Measurements from ENCODE around the gene CDH4. TPM values are rescaled to one million over a fixed set of nuclear protein-coding genes. Genes with fewer than 3 reads are reported as not detected.

CDH4 gene
- total RNA-seq, 1 donor from 2014 or later, result 2.9 TPM

DNA sequence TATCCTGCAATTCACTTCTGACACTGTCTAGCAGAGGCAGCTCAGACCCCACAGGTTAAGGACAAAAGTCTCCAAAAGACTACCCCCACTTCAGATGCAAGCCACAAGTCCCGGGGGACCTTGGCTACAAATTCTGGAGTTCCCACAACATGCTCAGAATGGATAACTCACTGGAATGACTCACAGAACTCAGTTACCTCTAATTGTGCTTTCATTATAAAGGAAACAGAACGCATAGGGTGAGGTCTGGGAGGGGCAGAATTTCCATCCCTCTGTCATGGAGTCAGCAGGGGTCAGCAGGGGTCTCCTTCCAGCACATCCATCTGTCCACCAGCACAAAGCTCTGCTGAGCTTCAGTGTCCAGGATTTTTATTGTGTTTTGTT is 184.2 kb downstream of the CDH4 start:
- H3K9me3 Mint-ChIP-seq, result no peaks in the 10 kb centered on the region
- no peak for DNase-seq (ENCODE audit: low spot score)
- peak overlapping the region; percentile 69 for H3K4me3 Mint-ChIP-seq
- Histone ChIP-seq H3K4me2 (peak overlapping the region; percentile 76), H3K4me3 (peak overlapping the region; percentile 33), H3F3A (ENCODE audit: low read depth) (peaks cover 77% of the 10 kb centered on the region), H3K9ac (no peak overlapping the region), H2AFZ (replicated peaks) (no peak overlapping the region), H3K4me1 (peaks cover 73% of the 10 kb centered on the region), H3K9me3 (ENCODE audit: low read depth) (no peaks in the 10 kb centered on the region), H3K27ac (peak overlapping the region; percentile 99), H4K20me1 (ENCODE audit: low read depth) (no peaks in the 10 kb centered on the region), H3K27me3 (no peaks in the 10 kb centered on the region), H3K79me2 (ENCODE audit: low read depth) (no peaks in the 10 kb centered on the region), H3K36me3 (no peaks in the 10 kb centered on the region)
- H3K36me3 Mint-ChIP-seq, result no peaks in the 10 kb centered on the region
- peaks cover 10% of the 10 kb centered on the region for H3K27me3 Mint-ChIP-seq (ENCODE audit: insufficient read depth, low read depth)
- peaks cover 80% of the 10 kb centered on the region for H3K4me1 Mint-ChIP-seq
- TF ChIP-seq, protein P1, sequence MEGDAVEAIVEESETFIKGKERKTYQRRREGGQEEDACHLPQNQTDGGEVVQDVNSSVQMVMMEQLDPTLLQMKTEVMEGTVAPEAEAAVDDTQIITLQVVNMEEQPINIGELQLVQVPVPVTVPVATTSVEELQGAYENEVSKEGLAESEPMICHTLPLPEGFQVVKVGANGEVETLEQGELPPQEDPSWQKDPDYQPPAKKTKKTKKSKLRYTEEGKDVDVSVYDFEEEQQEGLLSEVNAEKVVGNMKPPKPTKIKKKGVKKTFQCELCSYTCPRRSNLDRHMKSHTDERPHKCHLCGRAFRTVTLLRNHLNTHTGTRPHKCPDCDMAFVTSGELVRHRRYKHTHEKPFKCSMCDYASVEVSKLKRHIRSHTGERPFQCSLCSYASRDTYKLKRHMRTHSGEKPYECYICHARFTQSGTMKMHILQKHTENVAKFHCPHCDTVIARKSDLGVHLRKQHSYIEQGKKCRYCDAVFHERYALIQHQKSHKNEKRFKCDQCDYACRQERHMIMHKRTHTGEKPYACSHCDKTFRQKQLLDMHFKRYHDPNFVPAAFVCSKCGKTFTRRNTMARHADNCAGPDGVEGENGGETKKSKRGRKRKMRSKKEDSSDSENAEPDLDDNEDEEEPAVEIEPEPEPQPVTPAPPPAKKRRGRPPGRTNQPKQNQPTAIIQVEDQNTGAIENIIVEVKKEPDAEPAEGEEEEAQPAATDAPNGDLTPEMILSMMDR (IDR thresholded peaks at IDR 0.05), result no peak
- no peak for TF ChIP-seq EZH2phosphoT487 (IDR thresholded peaks at IDR 0.05)
- no peak for TF ChIP-seq EZH2 (IDR thresholded peaks at IDR 0.05)
- H3K27ac Mint-ChIP-seq, result peak overlapping the region; percentile 100

DNA sequence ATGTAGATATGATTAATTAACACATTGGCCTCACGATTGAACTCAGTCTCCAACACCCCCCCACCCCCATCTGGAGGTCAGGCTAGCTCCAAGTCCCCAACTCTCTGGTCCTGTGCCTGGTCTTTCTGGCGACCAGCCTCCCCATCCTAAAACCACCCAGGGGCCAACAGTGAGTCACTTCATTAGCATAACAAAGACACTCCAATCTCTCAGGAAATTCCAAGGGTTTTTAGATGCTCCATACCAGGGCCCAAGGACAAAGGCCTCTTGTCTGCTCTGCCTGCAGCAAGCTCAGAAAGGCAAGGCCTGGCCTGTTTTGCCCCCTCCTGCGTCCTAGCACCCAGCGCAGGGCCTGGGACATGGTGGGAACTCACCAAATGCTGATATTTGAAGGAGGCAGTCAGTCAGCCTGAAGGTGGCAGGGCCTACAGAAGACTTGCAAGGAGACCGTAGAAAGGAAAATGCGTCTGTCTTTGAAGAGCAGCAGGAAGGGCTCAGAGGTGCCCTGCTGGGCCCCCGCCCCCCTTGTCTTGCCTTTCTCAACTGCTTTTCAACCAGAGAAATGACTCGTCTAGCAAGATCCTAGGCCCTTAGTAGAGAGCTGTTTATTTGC is 184.7 kb downstream of the CDH4 start:
- no peak overlapping the region for H2AFZ ChIP-seq (replicated peaks)
- H3K4me1 ChIP-seq, result peaks cover 77% of the 10 kb centered on the region
- no peaks in the 10 kb centered on the region for H3K36me3 ChIP-seq
- Mint-ChIP-seq H3K4me3 (peak overlapping the region; percentile 69), H3K27me3 (ENCODE audit: insufficient read depth, low read depth) (peaks cover 10% of the 10 kb centered on the region), H3K4me1 (peaks cover 82% of the 10 kb centered on the region), H3K36me3 (no peaks in the 10 kb centered on the region), H3K27ac (peak overlapping the region; percentile 100), H3K9me3 (no peaks in the 10 kb centered on the region)
- TF ChIP-seq EZH2 (IDR thresholded peaks at IDR 0.05), result no peak
- no peaks in the 10 kb centered on the region for H3K27me3 ChIP-seq
- no peaks in the 10 kb centered on the region for H3K9me3 ChIP-seq (ENCODE audit: low read depth)
- no peaks in the 10 kb centered on the region for H3K79me2 ChIP-seq (ENCODE audit: low read depth)
- no peaks in the 10 kb centered on the region for H4K20me1 ChIP-seq (ENCODE audit: low read depth)
- H3K4me3 ChIP-seq, result peak overlapping the region; percentile 33
- peak overlapping the region; percentile 23 for H3K9ac ChIP-seq
- peak overlapping the region; percentile 76 for H3K4me2 ChIP-seq
- H3K27ac ChIP-seq, result peak overlapping the region; percentile 99
- DNase-seq (ENCODE audit: low spot score), result peak; percentile 94
- H3F3A ChIP-seq (ENCODE audit: low read depth), result peaks cover 82% of the 10 kb centered on the region

DNA sequence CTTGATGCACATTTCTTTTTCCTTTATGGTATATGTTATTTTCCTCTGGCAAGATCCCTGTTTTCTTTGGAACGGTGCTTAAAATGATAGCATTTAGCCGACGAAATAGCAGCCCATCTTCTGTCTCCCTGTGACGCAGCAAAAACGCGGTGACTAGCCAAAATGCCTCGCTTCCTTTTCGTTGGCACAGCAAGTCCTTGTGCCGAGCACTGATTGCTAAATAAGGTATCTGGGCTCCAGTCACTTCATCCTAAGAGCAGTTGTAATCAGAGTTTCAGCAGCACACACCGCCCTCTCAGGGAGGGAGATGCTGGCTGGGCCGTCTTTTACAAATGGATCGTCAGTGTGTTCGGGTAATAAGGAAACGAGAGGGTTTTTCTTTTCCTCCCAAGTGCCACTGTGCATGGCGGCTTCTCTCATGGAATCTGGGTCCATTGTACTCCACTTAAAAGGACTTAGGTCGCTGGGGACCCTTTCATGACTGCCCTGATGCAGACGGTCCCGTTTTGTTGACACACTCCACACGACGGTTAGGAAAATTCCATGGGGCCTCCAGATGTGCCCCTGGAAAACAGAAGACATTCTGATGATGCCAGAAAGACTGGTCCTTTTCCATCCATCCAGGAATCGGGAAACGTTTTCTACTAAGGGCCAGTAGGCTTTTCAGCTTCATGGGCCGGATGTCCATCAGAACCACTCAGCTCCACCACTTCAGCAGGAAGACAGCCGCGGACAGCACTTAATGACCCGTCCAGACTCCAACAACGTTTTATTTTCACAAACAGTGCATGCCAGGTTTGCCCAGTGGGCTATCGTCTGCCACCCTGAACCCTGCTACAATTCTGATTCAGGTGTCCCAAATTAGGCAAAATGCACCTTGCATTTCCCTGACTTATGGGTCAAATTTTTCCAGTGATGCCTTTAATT is 185.5 kb downstream of the CDH4 start:
- TF ChIP-seq EZH2phosphoT487 (IDR thresholded peaks at IDR 0.05) (no peak), EZH2 (IDR thresholded peaks at IDR 0.05) (no peak)
- TF ChIP-seq, protein P1 (IDR thresholded peaks at IDR 0.05), result no peak
- Histone ChIP-seq H3K9me3 (ENCODE audit: low read depth) (no peaks in the 10 kb centered on the region), H3K36me3 (no peaks in the 10 kb centered on the region), H3K27me3 (no peaks in the 10 kb centered on the region), H3K4me3 (peak overlapping the region; percentile 33), H3K27ac (peak overlapping the region; percentile 99), H3K79me2 (ENCODE audit: low read depth) (no peaks in the 10 kb centered on the region), H4K20me1 (ENCODE audit: low read depth) (no peaks in the 10 kb centered on the region), H3F3A (ENCODE audit: low read depth) (peaks cover 84% of the 10 kb centered on the region), H3K4me1 (peaks cover 85% of the 10 kb centered on the region), H3K9ac (peak overlapping the region; percentile 23), H3K4me2 (peak overlapping the region; percentile 76), H2AFZ (replicated peaks) (no peak overlapping the region)
- peak overlapping the region; percentile 69 for H3K4me3 Mint-ChIP-seq
- DNase-seq (ENCODE audit: low spot score), result peak; percentile 82
- peaks cover 84% of the 10 kb centered on the region for H3K4me1 Mint-ChIP-seq
- peak overlapping the region; percentile 100 for H3K27ac Mint-ChIP-seq
- no peaks in the 10 kb centered on the region for H3K36me3 Mint-ChIP-seq
- peaks cover 10% of the 10 kb centered on the region for H3K27me3 Mint-ChIP-seq (ENCODE audit: insufficient read depth, low read depth)
- H3K9me3 Mint-ChIP-seq, result no peaks in the 10 kb centered on the region

Measured in neural progenitor cell (in vitro differentiated cells).